HG03097 (cell line): Measurements from ENCODE around the gene SLC9C2.
"Not testable (repeated sequence)": the region's sequence is repeated elsewhere in the genome, so short reads cannot be mapped to it uniquely, and the experiment has no call there.

ENCODE experiments used
- ATAC-seq: cut with Tn5 transposase; IDR thresholded peaks from one replicate; pipeline ENCODE4 v1.9.1; 2021; ENCODE audit not compliant: unreplicated experiment, low FRiP score

Gene SLC9C2

DNA sequence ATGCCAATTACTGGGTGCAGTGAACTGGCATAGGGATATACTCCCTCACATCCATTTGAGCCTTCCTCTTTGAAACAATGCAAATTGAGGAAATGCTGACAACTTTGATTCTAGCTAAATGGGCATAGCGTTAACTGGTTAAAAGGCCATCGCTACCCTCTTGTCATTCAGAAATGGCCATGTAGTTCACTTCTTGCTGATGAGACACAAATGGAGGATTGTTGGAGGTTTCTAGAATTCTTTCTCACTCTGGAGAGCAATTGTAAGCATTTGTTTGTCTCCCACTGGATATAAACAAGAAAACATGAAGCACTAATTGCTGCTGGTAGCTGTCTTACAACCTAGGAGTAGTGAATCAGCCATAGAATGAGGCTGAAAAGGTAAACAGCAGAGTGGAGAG is 111.4 kb downstream of the SLC9C2 start:
- no peak for ATAC-seq

DNA sequence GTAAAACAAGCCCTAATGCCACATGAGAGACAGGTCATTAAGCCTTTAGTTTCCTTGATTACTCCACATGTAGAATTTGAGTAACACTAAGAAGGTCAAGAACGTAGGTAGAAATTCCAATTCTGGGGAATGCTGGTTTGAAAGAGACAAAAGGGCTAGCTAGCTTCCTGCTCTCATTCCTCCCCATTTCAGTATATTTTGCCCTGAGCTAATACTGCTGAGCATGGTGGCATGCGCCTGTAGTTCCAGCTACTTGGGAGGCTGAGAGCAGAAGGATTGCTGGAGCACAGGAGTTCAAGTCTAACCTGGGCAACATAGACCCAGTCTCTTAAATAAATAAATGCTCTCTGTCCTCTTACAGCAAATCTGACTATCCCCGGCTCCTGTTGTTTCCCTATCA is 112.9 kb downstream of the SLC9C2 start:
- no peak for ATAC-seq

DNA sequence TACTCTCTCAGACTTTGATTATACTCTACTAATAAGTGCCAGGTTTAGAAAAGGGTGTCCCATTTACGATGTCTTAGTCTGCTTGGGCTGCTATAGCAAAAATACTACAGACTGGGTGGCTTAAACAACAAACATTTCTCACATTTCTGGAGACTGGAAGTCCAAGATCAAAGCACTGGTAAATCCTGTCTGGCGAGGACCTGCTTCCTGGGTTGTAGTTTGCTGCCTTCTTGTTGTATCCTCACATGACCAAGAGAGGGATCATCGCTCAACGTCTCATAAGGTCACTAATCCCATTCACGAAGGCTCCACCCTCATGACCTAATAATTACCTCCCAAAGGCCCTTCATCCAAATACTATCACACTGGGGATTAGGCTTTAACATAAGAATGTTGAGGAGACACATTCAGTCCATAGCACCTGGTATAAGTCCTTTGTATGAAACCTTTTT is 113.7 kb downstream of the SLC9C2 start:
- no peak for ATAC-seq

DNA sequence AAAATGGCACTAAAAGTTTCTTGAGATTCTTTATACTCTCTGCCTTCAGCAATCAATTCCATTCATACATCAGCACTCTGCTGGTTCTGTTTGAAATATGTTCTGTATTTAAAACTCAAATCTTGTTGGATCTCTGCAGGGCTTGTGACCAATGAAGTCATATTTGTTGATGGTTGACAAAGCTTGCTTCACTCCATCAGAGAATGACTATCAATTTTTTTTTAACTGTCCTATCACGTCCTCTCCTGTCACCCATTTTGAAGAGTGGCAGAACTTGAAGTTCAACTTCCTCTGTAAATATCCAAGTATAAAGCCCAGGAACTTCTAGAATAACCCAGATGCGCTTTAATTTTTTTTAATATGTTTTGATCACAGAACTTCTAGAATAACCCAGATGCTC is 114.9 kb downstream of the SLC9C2 start:
- ATAC-seq, result no peak

DNA sequence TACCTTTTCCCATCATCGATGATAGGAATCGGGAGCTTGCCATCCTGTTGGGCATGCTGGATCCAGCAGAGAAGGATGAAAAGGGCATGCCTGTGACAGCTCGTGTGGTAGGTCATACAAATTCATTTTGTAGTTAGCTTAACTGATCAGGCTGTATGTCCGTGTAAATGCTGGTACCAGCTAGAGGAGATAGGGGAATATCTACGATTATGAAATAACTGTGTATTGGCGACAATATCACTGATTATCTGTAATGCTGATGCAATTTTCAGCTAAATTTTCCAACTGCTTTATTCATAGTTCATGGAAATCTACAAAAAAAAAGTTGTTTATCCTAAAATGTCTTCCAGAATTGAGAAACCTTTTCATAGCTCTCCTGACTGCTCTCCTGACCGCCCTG is 117.5 kb downstream of the SLC9C2 start:
- no peak for ATAC-seq

DNA sequence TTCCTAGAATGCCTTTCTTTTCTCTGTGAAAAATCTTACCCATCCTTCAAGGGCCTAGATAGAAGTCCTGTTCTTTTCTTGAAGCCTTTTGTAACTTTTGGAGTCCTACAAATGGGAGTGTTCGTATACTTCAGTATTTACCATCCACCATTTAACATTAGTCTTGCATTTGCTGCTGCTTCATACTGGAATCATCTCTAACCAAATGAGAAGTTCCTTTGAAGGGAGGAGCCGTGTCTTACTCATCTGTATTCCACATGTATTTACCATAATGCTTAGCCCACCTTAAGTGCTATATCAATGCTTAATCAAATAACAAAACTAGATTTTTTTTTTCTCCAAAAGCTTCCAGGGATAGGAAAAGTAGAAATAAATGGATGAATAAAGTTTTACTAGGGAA is 118.6 kb downstream of the SLC9C2 start:
- no peak for ATAC-seq

DNA sequence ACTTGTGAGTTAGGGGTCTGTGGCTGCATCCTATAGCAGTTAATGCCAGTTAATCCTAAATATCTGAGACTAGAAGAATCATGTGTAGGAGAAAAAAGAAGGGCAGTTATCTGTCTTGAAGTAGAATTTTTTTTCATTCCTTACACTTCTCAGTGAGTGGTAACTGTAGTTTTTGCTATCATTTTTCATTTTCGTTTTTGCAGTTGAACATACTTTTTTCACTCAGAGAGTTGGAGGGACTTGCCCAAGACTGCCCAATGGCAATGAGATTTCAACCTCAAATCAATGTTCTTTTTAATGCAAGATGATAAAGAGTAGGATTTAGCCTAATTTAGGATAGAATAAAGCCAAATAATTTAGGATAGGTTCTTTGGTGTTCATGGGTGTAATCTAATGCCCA is 120.2 kb downstream of the SLC9C2 start:
- ATAC-seq, result no peak

DNA sequence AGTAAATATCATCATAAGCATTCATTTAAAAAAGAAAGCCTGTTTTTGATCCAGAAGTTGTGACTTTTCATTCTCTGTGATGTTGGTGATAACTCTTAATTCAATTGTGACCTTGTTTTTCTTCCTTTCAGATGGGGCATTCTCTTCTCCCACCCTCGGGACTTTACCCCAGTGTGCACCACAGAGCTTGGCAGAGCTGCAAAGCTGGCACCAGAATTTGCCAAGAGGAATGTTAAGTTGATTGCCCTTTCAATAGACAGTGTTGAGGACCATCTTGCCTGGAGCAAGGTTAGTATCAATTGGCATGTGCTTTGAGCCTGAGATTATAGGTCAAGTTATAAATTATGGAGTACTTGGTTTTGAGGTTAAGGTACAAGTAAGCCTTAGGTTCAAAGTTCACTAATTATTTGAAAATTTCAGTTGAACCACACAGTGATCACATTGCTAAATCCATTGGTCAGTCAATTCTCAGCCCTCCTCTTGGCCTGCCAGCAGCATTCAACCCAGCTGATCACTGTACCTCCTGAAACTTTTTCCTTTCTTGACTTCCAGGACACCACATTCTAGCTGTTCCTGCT is 121.6 kb downstream of the SLC9C2 start:
- no peak for ATAC-seq

DNA sequence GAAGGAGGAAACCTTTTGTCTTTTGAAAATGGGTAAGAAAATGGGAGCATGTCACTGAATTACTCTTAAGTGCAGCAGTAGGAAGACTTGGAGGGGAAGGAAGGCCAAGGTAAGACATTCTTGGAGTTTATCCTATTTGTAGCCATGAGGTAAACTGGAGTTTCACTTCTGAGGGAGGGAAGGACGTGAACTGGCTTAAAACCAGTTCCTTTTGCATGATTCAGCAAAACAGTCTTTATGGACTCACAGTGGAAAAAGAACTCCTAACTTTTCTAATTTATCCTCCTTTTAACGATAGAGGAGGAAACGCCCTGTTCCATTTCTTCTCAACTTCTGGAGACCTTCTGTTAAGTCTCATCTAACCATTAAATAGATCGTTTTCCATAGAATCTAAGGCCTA is 123.2 kb downstream of the SLC9C2 start:
- no peak for ATAC-seq

DNA sequence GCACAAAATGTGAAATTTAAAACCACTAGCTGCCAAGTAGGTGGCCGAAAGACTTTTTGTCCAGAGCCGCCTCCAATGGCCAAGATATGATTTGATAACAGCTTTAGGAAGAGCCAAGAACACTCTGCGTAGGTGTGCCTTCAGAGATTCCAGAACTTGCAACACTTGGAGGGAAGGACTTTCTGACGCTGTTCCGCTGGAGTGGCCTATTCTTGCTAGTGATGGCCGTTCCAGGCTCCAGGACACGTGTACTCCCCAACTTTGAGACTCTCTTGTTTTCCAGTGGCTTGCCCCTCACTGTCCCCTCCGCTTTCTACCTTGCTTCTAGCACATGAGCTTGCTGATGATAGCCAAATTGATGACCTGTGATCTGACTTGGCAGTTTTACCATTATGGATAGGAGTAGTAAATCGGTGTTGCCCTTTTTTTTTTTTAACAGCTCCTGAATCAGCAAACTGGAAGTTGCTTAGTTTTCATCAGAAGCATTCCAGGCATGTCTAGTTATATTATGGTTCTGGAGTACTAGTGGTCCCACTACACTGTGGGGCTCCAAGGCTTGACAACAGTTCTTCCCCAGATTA is 124.7 kb downstream of the SLC9C2 start:
- ATAC-seq, result no peak

DNA sequence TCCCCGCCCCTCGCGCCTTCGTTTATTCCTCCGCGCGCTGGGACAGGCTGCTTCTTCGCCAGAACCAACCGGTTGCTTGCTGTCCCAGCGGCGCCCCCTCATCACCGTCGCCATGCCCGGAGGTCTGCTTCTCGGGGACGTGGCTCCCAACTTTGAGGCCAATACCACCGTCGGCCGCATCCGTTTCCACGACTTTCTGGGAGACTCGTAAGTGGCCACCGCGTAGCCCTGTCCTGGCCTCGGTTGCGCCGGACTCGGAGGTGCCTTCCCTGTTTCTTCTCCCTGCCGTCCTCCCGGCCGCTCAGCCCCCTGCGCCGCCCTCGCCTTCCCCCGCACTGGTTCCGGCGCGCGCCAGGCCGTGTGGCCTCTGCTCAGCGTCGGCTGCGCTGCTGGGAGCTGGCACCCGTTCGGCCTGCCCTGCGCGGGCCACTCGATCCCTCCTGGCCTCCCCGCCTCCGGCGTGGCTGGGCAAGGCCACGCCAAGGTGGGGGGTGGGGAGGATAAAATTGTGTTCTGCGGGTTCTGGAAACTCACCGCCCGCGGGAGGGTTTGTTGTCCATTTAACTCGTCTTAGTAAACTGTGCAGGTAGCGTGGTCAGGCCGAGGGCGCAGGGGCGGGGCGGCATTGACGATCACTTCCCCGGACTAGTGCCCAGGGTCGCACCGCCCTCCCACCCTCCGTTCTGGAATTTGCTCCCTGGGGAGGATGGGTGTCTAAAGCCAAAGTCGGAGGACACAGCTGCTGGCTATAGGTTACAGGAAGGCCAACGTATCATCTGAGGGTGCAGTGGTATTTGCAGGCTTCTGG is 125.4 kb downstream of the SLC9C2 start, which contains the start of gene PRDX6:
PRDX6 (plus strand) TSS at position 50 of the 808 bp plus-strand sequence; CDS start at position 113, 63 bp downstream.
- peak; percentile 56 for ATAC-seq

DNA sequence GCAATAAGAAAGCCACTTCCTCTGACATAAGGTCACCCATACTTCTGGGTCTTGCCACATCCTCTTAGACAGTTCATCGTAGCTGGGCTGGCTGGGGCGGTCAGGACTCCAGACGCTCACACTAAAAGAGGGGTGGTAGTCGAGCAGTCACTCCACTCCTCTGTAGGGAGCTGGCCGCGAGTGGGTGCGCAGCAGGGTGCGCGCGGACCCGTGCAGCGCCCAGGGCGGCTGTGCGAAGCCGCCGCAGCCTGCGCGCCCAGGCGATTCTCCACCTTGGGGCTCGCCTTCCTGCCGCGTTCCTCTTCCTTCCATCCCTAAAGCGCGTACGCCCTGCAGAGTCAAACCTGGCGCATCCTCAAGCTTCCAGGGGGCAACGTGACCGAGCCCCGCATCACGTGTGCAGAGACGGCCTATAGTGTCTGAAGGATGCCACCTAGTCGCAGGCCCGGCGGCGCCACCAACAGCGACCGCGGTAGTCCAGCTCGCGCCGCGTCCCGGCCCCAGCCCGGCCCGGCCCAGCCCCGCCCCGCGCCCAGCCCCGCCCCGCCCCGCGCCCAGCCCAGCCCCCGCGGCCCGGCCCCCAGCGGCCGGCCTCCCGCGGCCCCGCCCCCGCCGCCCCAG is 126.1 kb downstream of the SLC9C2 start:
- ATAC-seq, result peak; percentile 93

DNA sequence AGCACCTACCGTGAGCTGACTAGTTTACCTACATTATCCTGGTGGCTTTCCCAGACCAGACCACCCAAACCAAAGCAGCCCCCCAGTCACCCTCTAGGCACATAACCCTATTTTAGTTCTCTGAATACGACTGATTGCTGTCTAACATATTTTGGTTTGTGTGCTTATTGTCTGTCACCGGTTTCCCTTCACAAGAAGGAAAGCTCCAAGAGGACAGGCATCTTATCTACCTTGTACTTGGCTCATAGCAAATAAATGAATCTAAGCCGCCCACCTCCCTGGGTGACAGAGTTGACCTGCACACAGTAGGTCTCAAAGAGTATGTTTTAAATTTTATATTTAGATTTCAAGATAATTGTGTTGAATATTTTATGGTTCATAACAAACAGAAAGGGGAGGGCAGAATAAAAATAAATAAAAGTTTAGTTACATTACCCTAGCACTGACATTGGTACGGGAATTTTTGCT is 126.6 kb downstream of the SLC9C2 start:
- no peak for ATAC-seq

DNA sequence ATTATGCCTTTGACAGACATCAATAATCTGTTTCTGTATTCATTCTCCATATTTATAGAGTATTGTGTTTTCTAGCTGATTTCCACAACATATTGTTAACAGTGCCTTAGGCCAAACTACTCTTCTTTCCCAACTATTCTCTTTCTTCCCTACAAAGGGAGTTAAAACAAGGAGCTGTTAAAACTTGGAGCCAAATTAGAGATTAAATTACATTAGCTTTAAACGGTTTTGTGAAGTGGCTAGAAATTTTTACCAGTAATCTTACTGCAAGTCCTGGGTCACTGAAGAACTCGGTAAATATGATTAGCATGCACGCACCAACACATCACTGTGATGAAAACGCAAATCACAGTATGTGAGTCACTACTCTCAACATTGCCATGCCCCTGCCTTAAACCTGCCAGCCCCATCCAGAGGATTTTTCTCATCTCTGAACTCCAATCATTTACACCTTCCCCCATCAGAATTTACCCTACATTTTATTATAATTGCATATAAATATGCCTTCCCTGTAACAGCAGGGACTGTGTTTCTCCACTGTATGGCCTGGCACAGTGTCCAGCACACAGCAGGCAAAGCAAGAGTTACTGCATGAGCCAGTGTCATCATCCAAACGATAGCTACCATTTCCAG is 127.2 kb downstream of the SLC9C2 start:
- no peak for ATAC-seq

DNA sequence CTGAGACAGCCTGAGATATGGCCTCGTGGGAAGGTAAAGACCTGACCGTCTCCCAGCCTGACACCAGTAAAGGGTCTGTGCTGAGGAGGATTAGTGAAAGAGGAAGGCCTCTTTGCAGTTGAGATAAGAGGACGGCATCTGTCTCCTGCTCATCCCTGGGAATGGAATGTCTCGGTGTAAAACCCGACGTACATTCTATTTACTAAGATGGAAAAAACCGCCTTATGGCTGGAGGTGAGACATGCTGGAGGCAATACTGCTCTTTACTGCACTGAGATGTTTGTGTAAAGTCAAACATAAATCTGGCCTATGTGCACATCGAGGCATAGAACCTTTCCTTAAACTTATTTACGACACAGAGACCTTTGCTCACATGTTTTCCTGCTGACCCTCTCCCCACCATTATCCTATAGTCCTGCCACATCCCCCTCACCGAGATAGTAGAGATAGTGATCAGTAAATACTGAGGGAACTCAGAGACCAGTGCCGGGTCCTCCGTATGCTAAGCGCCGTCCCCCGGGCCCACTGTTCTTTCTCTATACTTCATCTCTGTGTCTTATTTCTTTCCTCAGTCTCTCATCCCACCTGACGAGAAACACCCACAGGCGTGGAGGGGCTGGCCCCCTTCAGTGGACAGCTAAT is 128.0 kb downstream of the SLC9C2 start:
- ATAC-seq, result not testable (repeated sequence)

DNA sequence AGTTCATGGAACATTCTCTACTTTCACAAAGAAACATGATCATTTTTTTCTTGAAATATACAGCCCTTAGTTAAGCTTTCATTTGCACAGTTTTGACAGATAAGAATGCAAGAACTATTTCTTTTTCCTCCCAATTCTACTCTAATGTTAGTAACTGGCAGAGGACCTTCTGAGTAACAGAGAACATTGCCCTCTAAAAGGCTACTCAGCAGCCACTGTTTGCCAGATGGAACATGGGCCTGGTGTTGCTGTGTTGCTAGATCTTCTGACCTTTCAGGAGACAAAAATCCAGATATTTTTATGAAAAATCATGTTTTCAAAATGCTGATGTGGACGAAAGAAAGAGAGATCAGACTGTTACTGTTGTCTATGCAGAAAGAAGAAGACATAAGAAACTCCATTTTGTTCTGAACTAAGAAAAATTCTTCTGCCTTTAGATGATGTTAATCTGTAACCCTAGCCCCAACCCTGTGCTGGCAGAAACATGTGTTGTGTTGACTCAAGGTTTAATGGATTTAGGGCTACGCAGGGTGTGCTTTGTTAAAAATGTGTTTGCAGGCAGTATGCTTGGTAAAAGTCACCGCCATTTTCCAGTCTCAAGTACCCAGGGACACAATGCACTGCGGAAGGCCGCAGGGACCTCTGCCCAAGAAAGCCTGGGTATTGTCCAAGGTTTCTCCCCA is 128.6 kb downstream of the SLC9C2 start:
- ATAC-seq, result no peak

DNA sequence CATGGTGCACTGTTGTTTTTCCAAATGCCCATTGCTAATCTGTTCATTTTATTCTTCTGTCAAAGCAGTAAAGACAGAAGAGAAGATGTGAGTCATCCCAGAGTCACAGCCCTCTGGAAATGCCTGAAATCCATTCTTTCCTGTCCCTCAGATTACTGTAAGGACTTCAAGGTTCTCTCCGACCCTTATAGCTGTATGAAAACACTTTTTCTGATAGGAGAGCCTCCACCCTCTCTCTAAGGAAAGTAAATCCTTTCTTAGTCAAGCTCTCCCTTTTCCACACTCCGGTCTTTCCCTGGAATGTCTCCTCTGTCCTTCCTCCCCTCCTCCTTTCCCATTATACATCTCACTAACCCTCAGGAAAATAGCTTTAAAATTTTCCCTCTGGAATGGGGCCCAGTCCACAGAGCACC is 129.3 kb downstream of the SLC9C2 start:
- no peak for ATAC-seq

DNA sequence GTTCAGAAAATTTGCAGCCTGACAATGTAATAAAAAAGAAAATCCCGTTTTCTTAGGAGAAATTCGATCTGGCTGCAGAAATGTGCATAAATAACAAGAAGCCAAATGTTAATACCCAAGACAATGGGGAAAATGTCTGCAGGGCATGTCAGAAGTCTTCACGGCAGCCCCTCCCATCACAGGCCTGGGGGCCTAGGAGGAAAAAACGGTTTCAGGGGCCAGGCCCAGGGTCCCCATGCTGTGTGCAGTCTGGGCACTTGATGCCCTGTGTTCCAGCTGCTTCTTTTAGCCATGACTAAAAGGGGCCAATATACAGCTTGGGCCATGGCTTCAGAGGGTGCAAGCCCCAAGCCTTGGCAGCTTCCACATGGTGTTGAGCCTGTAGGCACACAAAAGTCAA is 132.3 kb downstream of the SLC9C2 start:
- no peak for ATAC-seq

DNA sequence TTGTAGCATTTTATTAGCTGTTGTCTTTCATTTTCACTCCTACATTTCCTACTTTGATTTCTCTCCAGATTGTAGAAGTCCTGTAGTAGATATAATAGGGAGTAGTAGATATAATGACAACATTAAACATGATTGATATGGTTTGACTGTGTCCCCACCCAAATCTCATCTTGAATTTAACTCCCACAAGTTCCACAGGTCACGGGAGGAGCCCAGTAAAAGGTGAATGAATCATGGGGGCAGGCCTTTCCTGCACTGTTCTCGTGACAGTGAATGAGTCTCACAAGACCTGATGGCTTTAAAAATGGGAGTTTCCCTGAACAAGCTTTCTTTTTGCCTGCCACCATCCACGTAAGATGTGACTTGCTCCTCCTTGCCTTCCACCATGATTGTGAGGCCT is 133.2 kb downstream of the SLC9C2 start:
- no peak for ATAC-seq

DNA sequence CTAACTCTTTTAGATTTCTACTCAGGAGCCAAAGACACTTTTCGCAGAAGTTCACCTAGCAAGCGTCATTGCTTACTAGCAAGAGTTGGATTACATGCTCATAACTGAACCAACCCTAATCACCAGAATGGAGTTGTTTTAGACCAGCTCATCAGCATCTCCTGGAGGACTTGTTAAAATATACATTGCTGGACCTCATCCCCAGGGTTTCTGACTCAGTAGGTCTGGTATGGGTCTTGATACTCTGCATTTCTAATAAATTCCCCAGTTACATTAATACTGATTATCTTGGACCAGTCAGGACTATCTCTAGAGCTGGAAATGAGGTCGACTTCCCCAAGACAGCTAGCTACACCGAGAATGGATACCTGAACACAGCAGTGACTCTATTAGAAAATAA is 135.4 kb downstream of the SLC9C2 start:
- ATAC-seq, result no peak
